Stimulated activated CD4-positive, alpha-beta T cell treated with anti-CD3 and anti-CD28 coated beads, Interleukin-4, amount 100 ng/mL, for 48 hours (primary cell): Measurements from ENCODE around the gene RABGAP1.

Experiments
- DNase-seq, 2 donors: peaks; one replicate each; pipeline ENCODE4 v3.0.0-alpha.2; 2020; ENCODE audit warnings: low read depth in 2 of 2

Gene RABGAP1

DNA sequence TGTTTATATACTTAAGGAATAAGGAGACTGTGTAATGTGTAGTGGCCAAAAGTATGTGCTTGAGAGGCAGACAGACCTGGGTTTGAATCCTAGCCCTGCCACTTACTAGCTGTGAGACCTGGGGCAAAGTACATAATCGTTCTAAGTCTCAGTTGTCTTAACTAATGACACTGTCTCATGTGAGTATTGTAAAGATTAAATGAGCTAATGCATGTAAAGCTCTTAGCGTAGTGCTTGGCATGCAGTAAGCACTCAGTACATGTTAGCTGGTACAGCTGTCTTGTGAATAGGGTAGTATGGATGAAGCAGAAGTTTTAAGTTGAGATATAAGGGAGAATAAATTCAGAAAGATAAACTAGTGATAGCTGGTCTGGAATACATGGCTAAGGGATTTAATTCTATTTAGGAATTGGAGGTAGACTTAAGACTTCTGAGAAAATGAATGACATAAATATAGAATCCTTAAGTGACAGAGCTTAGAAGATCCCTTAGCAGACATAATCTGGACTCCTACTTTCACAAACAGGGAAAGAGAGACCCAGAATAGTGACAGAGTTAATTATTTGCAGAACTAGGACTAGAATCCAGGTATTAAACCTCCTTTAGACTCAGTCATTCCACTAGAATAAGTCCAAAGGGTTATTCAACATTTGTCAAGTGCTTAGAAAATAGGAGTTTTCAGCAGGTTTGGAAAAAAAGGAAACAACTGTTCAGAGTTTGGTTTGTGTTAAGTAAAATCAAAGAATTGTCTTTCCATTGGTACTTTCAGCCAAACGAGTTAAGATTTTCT is 105.8 kb downstream of the RABGAP1 start:
- no peak for DNase-seq

DNA sequence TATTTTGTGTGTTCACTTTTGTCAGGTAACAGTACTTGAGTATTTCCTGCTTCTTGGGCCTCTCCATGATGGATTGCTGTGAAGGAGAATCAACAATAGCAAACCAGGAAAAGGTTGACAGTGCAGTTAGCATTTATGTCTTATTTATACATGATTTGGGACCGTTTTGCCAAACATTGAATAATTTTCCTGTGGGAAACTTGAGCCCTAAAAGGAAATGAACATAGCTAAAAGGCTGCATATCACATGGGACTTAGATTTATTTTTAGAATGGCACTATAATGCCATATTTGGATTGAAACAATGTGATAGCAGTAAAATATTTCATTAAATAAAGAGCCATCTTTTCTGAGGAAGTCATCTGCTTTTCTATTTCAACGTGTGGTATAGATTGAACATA is 107.9 kb downstream of the RABGAP1 start:
- DNase-seq: no peak

DNA sequence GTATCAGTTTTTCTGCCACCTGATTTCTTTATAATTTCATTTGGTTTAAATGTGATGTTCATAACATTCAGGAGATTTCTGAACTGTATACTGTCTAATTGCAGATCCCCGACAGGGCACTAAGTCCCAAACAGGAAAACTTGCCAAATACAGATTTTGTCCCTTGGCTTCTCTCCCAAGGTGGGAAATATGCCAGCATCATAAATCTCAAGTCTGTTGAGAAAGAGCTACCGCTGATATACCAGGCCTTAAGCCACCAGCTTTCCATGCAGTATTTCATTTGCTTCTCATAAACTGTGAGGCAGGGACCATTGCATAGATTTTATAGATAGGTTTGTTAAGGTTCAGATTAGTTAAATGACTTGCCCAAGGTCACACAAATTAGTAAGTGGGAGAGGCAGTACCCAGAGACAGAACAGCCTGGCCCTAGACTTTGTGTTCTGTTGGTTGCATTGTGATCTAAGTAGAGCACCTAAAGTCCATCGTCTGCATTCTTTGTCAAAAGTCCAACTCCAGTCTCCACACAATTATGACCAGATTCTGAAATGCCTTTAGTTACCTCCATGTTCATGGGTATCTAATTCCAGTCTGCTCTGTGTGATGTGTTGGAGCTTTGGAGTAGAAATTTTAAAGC is 108.9 kb downstream of the RABGAP1 start:
- no peak for DNase-seq

DNA sequence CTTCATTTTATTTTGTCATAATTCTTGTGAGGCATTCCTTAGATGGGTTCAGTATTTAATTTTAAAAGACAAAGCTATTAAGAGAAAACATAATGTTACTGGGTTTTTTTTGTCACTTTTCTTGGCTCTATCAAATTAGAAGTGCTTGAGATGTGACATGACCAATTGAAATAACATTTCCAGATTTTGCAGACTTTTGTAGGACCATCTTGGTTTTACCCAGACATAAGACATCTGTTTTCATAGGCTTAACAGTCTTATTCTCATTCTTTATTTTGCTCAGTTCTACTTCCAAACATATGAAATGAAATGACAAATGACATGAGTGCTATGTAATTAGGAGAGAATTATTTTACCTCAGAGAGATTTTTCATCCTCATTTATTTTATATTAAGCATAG is 112.2 kb downstream of the RABGAP1 start:
- DNase-seq: no peak

DNA sequence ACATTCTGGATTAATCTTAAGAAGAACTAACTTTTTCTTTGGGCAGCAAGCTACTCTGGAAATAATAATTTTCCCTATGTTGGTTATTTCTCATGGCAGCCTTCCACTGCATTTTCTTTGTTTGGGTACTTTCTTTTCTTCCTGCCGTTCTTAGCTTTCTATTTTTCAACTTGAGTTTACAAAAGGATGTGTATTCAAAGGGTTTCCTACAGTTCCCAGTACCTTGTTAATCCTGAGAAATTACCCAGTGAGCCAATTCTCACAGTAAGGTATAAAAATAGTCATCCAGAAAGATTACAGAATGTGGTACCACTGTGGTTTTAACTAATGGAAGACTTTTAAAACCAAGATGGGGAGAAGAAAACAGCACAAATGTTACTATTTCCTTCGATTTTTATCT is 112.9 kb downstream of the RABGAP1 start:
- DNase-seq: no peak

DNA sequence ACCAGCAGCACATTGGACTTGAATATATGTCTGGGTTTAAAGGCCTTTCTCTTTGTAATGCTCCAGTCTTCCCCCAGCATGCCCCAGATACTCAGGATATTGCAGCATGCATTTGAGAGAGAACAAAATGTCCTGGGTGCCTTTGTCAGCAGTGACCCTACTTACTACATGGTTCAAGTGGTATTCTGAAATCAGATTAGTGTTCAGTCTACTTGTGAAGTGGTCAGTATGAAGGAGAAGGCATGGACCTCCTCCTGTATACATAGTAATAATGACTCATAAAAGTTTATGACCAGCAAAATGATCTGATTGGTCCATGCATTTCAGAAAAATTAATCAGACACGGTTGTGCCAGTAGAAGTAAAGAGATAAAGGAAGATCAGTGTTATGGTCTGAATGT is 118.0 kb downstream of the RABGAP1 start:
- DNase-seq: no peak

DNA sequence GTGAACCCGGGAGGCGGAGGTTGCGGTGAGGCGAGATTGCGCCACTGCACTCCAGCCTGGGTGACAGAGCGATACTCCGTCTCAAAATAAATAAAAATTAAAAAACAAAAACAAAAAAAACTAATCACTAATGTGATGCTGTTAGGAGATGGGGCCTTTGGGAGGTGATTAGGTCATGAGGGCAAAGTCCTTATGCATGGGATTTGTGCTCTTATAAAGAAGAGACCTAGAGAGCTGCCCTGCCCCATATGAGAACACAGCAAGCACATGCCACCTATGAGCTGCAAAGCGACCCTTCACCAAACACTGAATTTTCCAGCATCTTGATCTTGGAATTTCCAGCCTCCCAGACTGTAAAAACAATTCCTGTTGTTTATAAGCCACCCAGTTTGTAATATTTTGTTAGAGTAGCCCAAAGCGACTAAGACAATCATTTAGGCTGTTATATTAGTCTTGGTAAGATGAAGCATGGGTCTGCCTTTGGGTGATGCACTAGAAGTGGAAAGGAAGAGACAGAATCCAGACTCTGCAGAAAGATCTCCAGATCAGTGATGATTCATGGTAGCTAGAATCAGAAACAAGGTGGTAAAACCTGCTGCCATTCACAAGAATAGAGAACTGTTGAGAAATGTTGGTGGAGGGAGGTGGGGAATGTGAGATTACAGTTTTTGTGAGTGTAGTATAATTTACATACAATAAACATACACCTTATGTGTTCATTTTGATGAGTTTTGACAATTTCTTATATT is 118.8 kb downstream of the RABGAP1 start:
- DNase-seq: no peak

DNA sequence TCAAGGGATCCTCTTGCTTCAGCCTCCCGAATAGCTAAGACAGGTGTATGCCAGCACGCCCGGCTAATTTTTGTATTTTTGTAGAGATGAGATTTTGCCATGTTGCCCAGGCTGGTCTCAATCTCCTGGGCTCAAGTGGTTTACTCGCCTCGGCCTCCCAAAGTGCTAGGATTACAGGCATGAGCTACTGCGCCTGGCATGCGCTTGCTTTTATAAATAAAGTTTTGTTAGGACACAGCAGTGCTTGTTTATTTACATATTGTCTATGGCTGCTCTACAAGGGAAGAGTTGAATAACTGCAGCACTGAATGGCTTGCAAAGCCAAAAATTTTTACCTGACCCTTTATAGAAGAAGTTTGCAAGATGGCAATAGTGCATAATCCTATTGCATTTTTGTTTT is 120.4 kb downstream of the RABGAP1 start:
- no peak for DNase-seq

DNA sequence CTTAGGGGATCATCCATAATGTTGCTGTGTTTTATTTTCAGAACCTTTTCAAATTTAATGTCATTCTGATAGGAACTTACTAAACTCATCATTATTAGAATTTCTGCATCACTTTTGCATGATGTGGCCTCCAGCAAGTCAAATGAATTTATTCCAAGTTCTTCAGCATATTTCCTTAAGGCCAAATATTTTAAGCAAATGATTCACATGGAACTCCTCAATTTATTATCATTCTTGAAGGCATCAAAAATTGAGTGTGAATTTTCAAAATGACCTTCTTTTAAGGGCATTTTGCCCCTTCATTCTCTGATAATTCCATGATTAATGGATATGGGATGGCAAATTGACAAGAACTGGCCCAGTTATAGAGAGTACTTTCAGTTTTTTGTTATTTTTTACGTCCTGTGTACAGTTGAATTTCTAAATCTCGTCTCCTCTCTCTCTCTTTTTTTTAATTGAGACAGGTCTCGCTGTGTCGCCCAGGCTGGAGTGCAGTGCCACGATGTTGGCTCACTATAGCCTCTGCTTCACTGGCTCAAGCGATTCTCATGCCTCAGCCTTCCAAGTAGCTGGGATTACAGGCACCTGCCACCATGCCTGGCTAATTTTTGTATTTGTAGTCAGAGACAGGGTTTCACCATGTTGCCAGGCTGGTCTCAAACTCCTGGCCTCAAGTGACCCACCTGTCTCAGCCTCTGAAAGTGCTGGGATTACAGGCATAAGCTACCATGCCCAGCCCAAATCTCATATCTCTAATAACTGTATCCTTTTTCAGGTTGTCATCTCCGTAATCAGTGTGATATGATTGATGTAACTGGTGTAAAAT is 121.7 kb downstream of the RABGAP1 start:
- no peak for DNase-seq

DNA sequence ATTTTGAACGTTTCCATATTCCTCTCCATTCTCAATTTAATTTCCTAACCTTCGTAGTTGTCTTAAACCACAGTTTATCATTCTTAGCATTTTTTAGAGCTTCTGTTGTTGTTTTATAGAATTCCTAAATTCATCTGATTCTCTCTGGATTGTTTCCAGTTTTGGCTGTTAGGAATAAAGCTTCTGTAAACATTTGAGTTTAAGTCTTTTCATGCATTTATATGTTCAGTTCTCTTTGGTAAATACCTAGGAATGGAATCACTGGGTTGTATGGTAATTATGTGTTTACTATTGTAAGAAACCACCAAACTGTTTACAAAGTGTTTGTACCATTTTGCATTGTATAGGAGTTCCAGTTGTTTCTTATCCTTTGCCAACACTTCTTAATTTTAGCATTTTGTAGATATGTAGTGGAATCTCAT is 122.4 kb downstream of the RABGAP1 start:
- DNase-seq: no peak

DNA sequence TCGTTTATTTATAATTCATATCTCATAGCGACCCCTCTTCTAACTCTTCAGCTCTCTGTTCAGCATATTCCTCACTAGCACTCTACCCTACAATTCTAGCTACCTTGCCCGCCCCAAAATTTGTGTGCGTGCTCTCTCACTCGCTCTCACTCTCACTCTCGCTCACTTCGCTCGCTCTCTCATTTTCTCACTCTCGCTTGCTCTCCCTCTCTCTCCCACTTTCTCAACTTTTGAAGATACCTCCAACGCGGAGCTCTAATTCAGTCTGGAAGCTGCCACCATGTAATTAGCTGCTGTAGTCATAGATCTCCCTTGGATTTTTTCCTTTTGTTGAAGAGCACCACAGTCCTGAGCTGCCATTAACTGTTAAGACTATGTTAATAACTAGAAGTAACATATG is 123.1 kb downstream of the RABGAP1 start:
- no peak for DNase-seq

DNA sequence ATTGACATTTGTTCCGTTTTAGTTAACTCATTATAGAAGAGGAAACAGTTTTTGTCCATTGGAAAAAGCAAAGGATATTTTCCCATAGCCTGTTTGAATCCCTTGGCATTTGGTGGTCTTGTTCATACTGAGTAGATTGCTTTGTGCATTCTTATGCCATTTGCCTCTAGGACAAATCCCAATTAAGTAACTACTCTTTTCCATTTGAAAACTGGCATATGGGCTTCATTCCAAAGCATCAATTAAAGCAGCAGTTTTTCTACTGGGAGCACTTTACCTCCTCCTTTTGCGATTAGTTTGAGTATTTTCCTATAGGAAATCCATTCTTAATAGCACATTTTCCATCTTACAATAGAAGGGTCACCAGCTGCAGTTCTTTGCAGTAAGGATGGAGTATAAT is 123.9 kb downstream of the RABGAP1 start:
- DNase-seq: no peak

DNA sequence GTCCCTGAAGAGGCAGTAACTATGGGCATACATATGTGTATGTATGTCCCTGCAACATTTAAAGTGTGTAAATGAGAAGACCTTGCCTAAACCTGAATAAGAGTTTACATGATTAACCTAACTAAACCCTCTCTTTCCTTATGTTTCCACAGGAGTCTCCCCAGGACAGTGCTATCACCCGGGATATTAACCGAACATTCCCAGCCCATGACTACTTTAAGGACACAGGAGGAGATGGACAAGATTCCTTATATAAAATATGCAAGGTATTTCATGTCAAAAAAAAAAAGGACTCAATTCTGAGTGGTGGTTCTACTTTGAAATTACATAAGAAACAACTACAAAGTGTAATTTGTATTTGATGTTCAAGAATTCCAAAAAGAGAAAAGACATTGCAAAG is 124.4 kb downstream of the RABGAP1 start:
- no peak for DNase-seq

DNA sequence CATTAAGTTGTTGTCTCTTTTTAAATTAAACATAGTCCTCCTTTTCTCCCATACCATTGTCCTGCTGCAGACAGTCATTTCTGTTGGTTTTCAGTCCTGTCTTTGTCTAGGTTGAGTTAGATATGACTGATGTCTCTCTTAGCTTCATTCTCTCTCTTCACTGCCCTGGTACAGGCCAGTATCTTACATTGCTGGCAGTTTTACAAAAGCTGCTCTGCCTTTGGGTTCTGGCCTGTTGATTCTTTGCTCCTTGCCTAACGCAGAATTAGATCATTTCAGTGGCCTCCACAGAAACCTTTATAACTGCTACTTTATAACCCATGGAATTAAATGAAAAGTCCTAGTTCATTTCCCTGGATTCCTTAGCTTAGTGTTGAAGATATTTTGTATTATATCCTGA is 126.3 kb downstream of the RABGAP1 start:
- no peak for DNase-seq

DNA sequence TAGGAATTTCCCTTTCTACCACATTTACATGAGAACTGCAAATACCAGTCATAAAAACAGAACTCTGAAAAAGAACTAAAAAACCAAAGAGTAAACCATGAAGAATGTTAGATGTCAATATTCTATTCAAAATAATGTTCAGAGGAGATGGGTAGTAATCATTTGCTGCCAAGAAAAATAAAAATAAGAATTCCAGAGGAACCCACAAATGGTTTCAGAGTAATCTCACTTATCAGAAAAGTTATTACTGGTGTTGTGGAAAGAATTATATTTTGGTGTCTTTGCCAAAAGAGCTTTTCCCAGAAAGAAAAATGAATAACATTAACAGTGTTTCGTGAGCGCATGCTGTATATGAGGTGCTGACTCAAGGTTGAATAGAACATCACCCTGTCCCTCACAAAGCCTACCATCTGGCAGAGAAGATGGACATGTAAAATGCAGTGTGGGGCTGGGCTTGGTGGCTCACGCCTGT is 128.2 kb downstream of the RABGAP1 start:
- no peak for DNase-seq

DNA sequence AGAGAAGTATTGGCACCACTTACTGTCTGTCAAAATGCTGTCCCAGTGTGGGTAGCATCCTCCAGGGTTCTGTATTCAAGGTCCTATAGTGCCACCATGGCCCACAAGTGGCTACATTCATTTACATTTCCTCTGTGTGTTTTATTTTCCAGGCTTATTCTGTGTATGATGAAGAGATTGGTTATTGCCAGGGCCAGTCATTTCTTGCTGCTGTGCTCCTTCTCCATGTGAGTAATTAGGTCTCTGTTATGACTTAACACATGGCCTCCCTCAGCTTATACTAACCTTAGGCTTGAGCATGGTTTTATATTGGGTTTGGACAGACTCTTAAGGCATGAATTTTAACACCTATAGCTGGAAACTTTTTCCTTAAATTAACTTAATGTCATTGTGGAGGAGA is 129.4 kb downstream of the RABGAP1 start:
- DNase-seq: peak in 1 of 2 donors; percentile 2

DNA sequence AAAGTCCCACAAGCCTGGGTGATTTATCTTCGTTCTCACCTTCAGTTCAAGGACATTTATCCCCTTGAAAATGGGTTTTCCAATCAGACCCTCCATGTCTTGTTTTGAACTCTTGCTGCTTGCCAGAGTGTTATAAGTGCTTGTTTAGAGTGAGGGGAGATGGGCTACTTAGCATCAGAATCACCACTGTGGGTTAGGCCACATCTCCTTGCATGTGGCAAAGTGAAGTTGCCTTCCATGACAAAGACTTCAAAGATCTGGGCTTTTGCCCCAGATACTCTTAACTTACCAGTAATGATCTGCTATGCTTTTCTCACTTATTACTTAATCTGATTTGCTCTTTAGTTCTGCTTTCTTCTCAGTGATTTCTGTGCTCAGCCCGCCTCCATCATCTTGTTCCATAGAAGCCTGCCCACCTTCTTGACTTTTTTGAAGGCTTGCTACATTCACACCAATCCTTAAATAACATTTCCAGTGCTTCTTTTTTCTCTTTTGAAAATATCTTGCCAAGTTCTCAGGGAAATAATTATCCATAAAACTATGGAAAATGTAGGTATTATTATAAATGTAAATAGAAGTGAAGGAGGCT is 131.7 kb downstream of the RABGAP1 start:
- DNase-seq: no peak

DNA sequence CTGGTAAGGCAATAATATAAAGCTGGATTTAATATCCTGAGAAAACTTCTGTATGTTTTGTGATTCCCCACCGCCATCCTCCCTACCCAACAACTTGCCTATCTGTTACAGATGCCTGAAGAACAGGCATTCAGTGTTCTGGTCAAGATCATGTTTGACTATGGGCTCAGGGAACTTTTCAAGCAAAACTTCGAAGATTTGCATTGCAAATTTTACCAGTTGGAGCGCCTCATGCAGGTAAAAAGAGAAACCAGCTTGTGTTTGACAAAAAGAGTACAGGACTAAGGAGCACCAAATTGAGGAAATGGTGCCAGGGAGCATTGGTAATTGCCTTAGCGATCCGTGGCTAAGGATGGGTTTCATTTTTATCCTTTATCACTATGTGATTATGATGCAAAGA is 132.6 kb downstream of the RABGAP1 start:
- no peak for DNase-seq

DNA sequence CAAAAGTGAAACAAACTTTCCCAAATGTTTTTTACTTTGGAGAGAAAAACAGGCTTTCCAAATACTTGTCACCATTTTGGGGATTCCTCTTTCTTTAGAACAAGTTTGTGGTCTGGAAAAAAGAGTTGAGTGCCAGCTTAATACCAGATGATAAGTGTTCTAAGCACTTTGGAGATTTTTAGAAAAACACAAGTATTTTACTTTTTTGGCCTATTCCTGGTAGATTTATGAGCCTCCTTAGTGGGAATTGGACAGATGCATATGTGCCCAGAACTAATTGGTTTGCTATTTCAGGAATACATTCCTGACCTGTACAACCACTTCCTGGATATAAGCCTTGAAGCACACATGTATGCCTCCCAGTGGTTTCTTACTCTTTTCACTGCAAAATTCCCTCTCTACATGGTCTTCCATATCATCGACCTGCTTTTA is 133.2 kb downstream of the RABGAP1 start:
- DNase-seq: no peak

DNA sequence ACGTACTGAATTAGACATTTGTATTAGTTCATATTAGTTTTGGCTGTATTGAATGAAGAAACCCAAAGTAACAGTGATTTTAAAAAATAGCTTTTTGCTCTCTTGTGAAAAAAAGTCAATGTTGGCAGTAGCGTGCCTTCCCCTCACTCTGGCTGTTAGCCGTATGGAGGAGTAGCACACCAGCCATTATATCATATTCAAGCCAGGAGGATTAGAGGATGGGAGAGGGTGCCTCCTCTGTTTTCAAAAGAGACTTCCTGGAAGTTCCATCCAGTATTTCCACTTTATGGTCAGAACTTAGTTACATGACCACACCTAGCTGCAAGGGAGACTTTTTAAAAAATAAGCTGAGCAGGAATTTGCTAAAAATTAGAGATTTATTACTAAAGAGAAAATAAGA is 133.8 kb downstream of the RABGAP1 start:
- no peak for DNase-seq

DNA sequence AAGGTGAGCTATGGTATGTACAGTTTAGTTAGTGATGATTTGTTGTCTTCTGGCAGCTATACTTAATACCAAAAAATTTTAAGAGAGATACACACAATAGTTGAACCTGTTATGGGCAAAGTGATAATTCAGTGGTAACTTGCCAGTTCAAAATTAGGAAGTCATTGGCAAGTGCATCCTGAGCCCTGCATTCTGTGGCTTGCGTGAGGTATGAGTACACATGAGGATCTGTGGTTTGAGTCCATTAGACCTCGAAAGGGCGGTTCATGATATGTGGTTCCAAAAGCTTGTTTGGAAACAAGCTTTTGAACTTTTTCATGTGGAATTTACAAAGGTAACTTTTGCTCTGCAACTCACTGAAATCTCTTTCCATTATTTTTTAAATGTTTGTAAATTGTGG is 139.6 kb downstream of the RABGAP1 start:
- DNase-seq: no peak
